PC-9 (cell line): ENCODE measurements around the gene KIFC3. TPM values are rescaled to one million over a fixed set of nuclear protein-coding genes. Genes with fewer than 3 reads are reported as not detected.

ENCODE experiments used
- BruUV-seq: library from RNA; stranded (reverse); fragments of 400-500 nt; replicated peaks from 2 replicates; lab custom pipeline; 2021; lab: Mats Ljungman, UMichigan
- CTCF ChIA-PET: fragments of 300-600 bp; sonication (Branson Sonifier 250); formaldehyde crosslinking; loops from one replicate; lab custom pipeline; 2022; ENCODE audit warnings: antibody characterized with exemption; lab: Charles Lee
- POLR2A ChIA-PET: fragments of 300-600 bp; sonication (Branson Sonifier 250); formaldehyde crosslinking; loops from one replicate; lab custom pipeline; 2022; ENCODE audit warnings: antibody characterized with exemption; ENCODE audit not compliant: unreplicated experiment; lab: Charles Lee
- DNase-seq, 2 experiments: peaks; one replicate each; pipeline versions ENCODE4 v3.0.0 to v3.0.0-alpha.2; 2015 to 2022; ENCODE audit warnings: mixed read lengths in 1 of 2
- H2AFZ ChIP-seq: fragments of 200-600 bp; sonication (generic); 2 replicates; pipeline ENCODE4 v1.8.1; 2017; ENCODE audit warnings: antibody characterized with exemption
- H3F3A ChIP-seq: fragments of 200-600 bp; sonication (generic); 2 replicates; pipeline ENCODE4 v1.8.1; 2017; ENCODE audit warnings: antibody characterized with exemption, mild to moderate bottlenecking, low read depth; ENCODE audit not compliant: insufficient read depth
- H3K27ac ChIP-seq: fragments of 200-600 bp; sonication (generic); 2 replicates; pipeline ENCODE4 v1.6.1; 2016; ENCODE audit warnings: mixed run types
- H3K27me3 ChIP-seq: fragments of 200-600 bp; sonication (generic); 2 replicates; pipeline ENCODE4 v1.6.1; 2016; ENCODE audit warnings: low read depth, mixed run types; ENCODE audit not compliant: insufficient read depth
- H3K36me3 ChIP-seq: fragments of 200-600 bp; sonication (generic); 2 replicates; pipeline ENCODE4 v1.6.1; 2016; ENCODE audit warnings: low read depth, mixed run types
- H3K4me1 ChIP-seq: fragments of 200-600 bp; sonication (generic); replicated peaks from 2 replicates; pipeline ENCODE4 v1.6.1; 2016; ENCODE audit warnings: mixed run types; ENCODE audit not compliant: insufficient read depth
- H3K4me2 ChIP-seq: fragments of 200-600 bp; sonication (generic); 2 replicates; pipeline ENCODE4 v1.6.1; 2017; ENCODE audit warnings: mixed run types
- H3K4me3 ChIP-seq: fragments of 200-600 bp; sonication (generic); 2 replicates; pipeline ENCODE4 v1.6.1; 2016; ENCODE audit warnings: mixed run types
- H3K79me2 ChIP-seq: fragments of 200-600 bp; sonication (generic); 2 replicates; pipeline ENCODE4 v1.6.1; 2017; ENCODE audit warnings: low read depth, mixed run types
- H3K9me2 ChIP-seq: fragments of 200-600 bp; sonication (generic); 2 replicates; pipeline ENCODE4 v1.8.1; 2017; ENCODE audit warnings: mild to moderate bottlenecking; ENCODE audit not compliant: insufficient read depth
- H3K9me3 ChIP-seq: fragments of 200-600 bp; sonication (generic); 2 replicates; pipeline ENCODE4 v1.8.1; 2016; ENCODE audit warnings: low read depth; ENCODE audit not compliant: insufficient read depth
- H4K20me1 ChIP-seq: fragments of 200-600 bp; sonication (generic); 2 replicates; pipeline ENCODE4 v1.8.1; 2017; ENCODE audit not compliant: insufficient read depth
- EZH2 ChIP-seq: fragments of 200-600 bp; sonication (generic); IDR thresholded peaks from 2 replicates; pipeline ENCODE4 v1.8.0; 2017; ENCODE audit warnings: antibody characterized with exemption, low read depth
- intact Hi-C: fragments of 100-400 bp; cut with micrococcal nuclease; formaldehyde crosslinking; loops from one replicate; pipeline ENCODE4 v1.10.0; 2022; ENCODE audit not compliant: unreplicated experiment
- total RNA-seq: library from RNA; stranded (reverse); gene quantifications from 2 replicates; pipeline ENCODE4 v1.2.3, GENCODE V29; 2021
- TF ChIP-seq, protein P1 (sequence below): fragments of 200-600 bp; sonication (generic); conservative IDR thresholded peaks from 2 replicates; pipeline ENCODE4 v1.6.1; 2017; ENCODE audit warnings: mixed run types, antibody characterized with exemption, mild to moderate bottlenecking, moderate library complexity

KIFC3 gene
- total RNA-seq, 1 experiment from 2014 or later: 52.5 TPM

DNA sequence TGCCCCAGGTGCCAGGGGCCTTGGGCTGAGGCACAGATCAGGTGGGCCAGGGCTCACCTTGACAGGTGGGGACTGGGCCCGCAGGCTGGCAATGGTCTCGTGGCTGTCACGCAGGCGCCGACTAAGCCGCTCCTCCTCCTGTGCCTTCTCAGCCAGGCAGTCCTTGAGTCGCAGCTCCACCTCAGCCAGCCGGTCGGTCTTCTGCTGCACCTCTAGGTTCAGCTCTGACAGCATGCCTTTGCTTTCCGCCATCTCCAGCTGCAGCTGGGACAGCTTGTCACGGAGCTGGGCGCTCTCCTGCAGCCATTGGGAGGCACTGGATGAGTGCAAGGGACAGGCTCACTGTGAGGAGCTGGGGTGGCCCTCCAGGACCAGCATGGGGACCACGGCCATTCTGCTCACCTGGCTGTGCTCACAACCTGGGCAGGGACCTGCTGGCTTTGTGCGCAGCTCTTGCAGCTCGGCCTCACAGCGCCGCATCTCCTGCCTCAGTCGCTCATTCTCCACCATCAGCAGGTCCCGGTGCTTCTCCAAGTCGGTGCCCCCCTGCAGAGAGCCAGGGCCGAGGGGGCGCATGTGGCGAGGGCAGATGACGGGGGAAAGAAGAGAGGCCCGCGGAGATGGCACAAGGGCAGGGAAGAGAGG lies 31.0 kb downstream of the KIFC3 start:
- Histone ChIP-seq H3K79me2 (no peaks in the 10 kb centered on the region), H3K36me3 (peaks cover 1% of the 10 kb centered on the region), H3K4me1 (no peaks in the 10 kb centered on the region), H3K4me3 (no peak overlapping the region), H3K9me3 (no peaks in the 10 kb centered on the region), H2AFZ (no peak overlapping the region), H3K4me2 (no peak overlapping the region), H3F3A (no peaks in the 10 kb centered on the region), H3K27me3 (no peaks in the 10 kb centered on the region), H3K9me2 (no peaks in the 10 kb centered on the region), H4K20me1 (no peaks in the 10 kb centered on the region), H3K27ac (no peak overlapping the region)
- CTCF ChIA-PET: no interaction called here
- BruUV-seq: no TSS peak
- DNase-seq: no peak
- POLR2A ChIA-PET: no interaction called here
- TF ChIP-seq, protein P1, sequence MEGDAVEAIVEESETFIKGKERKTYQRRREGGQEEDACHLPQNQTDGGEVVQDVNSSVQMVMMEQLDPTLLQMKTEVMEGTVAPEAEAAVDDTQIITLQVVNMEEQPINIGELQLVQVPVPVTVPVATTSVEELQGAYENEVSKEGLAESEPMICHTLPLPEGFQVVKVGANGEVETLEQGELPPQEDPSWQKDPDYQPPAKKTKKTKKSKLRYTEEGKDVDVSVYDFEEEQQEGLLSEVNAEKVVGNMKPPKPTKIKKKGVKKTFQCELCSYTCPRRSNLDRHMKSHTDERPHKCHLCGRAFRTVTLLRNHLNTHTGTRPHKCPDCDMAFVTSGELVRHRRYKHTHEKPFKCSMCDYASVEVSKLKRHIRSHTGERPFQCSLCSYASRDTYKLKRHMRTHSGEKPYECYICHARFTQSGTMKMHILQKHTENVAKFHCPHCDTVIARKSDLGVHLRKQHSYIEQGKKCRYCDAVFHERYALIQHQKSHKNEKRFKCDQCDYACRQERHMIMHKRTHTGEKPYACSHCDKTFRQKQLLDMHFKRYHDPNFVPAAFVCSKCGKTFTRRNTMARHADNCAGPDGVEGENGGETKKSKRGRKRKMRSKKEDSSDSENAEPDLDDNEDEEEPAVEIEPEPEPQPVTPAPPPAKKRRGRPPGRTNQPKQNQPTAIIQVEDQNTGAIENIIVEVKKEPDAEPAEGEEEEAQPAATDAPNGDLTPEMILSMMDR: no peak
- no peak for TF ChIP-seq EZH2
- intact Hi-C loops: no loop called here

GRCh38 chr16:57770361-57770760 lies 31.9 kb downstream of the KIFC3 start:
- Histone ChIP-seq H2AFZ (no peak overlapping the region), H4K20me1 (no peaks in the 10 kb centered on the region), H3K4me2 (no peak overlapping the region), H3F3A (no peaks in the 10 kb centered on the region), H3K36me3 (no peaks in the 10 kb centered on the region; the same call in 1 of the 2 replicates), H3K4me1 (no peaks in the 10 kb centered on the region), H3K9me2 (no peaks in the 10 kb centered on the region), H3K27me3 (no peaks in the 10 kb centered on the region), H3K79me2 (no peaks in the 10 kb centered on the region), H3K9me3 (no peaks in the 10 kb centered on the region), H3K4me3 (no peak overlapping the region), H3K27ac (no peak overlapping the region)
- intact Hi-C loops: no loop called here
- ChIA-PET POLR2A (no interaction called here), CTCF (no interaction called here)
- no peak for TF ChIP-seq EZH2
- TF ChIP-seq, protein P1: no peak
- BruUV-seq: no TSS peak
- DNase-seq: no peak

DNA sequence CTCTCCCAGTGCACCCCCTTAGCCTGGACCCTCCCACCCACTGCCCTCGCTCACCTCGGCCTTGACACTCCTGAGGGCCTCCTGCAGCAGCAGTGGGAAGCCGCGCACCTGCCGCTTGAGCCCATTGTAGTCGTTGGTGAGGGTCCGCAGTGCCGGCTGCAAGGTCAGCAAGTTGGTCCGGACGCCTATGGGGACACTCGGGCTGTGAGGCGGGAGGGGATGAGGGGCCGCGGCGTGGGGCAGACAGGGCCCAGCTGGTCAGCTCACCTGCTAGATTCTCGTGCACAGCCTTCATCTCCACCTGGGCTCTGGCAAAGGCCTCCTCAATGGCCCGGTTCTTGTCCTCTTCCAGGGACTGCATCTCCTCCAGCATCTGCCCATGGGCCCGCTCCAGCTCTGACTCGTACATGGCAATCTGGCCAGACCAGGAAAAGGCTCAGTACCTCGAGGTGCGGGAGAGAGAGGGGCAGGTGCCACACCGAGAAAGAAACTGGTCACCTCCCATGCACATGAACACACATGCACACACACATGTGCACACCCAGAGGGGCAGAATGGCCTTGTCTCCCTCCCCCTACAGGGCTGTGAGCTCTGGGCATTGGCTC lies 32.6 kb downstream of the KIFC3 start:
- Histone ChIP-seq H4K20me1 (no peaks in the 10 kb centered on the region), H3K9me2 (no peaks in the 10 kb centered on the region), H3K36me3 (no peaks in the 10 kb centered on the region; the same call in 1 of the 2 replicates), H3F3A (0 out of 2 replicates have a peak, but pooled peaks cover 3% of the 10 kb centered on the region), H3K4me1 (peaks cover under 1% of the 10 kb centered on the region; the same call in 1 of the 2 replicates), H3K4me3 (no peak overlapping the region), H3K27ac (no peak overlapping the region), H3K27me3 (no peaks in the 10 kb centered on the region), H3K79me2 (no peaks in the 10 kb centered on the region), H3K4me2 (no peak overlapping the region), H2AFZ (no peak overlapping the region), H3K9me3 (no peaks in the 10 kb centered on the region)
- POLR2A ChIA-PET: no interaction called here
- DNase-seq: no peak
- no TSS peak for BruUV-seq
- intact Hi-C loops: no loop called here
- TF ChIP-seq, protein P1: no peak
- TF ChIP-seq EZH2: no peak
- CTCF ChIA-PET: no interaction called here
